B cell (primary cell): ENCODE data around the gene LRIT2. TPM values are rescaled to one million over a fixed set of nuclear protein-coding genes. Genes with fewer than 3 reads are reported as not detected.

Experiments
- ATAC-seq: fragments of 200-7000 bp; cut with Tn5 transposase; one replicate; pipeline ENCODE4 v1.10.0; 2021; ENCODE audit warnings: low read depth, mild to moderate bottlenecking, moderate number of reproducible peaks, moderate library complexity
- CTCF ChIA-PET: fragments of 350-600 bp; sonication (Branson Sonifier 250); formaldehyde crosslinking; loops from one replicate; lab custom pipeline; 2021; ENCODE audit warnings: antibody characterized with exemption, inconsistent platforms; lab: Charles Lee
- POLR2A ChIA-PET: fragments of 350-600 bp; sonication (Branson Sonifier 250); formaldehyde crosslinking; loops from one replicate; lab custom pipeline; 2021; ENCODE audit warnings: antibody characterized with exemption; lab: Charles Lee
- DNase-seq: peaks from one replicate; pipeline ENCODE4 v3.0.0; 2013
- H2AFZ ChIP-seq: 2 replicates; pipeline ENCODE4 v1.6.1; 2012; ENCODE audit warnings: mild to moderate bottlenecking, low read depth, low read length; ENCODE audit not compliant: insufficient read depth, poor library complexity, severe bottlenecking
- H3K27ac ChIP-seq, 2 donors: 1 replicate in 1 of 2; 2 replicates in 1 of 2; pipeline ENCODE4 v1.5.1; 2012 to 2013; ENCODE audit warnings: low read length in 2 of 2, mild to moderate bottlenecking in 2 of 2, moderate library complexity in 1 of 2
- H3K27me3 ChIP-seq, 4 experiments: fragments of 200-600 bp in 1 of 4; sonication (generic) in 1 of 4; replicated peaks in 1 of 4; 1 replicate in 2 of 4; 2 replicates in 2 of 4; pipeline versions ENCODE4 v1.6.1 to v1.7.0; 2013 to 2016; ENCODE audit warnings: low read length in 3 of 4, mild to moderate bottlenecking in 2 of 4, mixed read lengths in 1 of 4, moderate library complexity in 1 of 4; ENCODE audit not compliant: insufficient read depth in 4 of 4, control insufficient read depth in 3 of 4; ENCODE audit errors: control extremely low read depth in 1 of 4
- H3K36me3 ChIP-seq, 2 experiments: replicated peaks in 1 of 2; 1 replicate in 1 of 2; 2 replicates in 1 of 2; pipeline versions ENCODE4 v1.6.1 to v1.7.1; 2013; ENCODE audit warnings: low read length in 1 of 2; ENCODE audit not compliant: insufficient read depth in 2 of 2, control insufficient read depth in 1 of 2; ENCODE audit errors: control extremely low read depth in 1 of 2, extremely low read depth in 1 of 2
- H3K4me1 ChIP-seq, 2 donors: fragments of 200-600 bp in 1 of 2; sonication (generic) in 1 of 2; 1 replicate in 1 of 2; 2 replicates in 1 of 2; pipeline versions ENCODE4 v1.5.1 to v1.6.1; 2013 to 2017; ENCODE audit warnings: low read length in 2 of 2; ENCODE audit not compliant: control insufficient read depth in 2 of 2, insufficient read depth in 2 of 2
- H3K4me2 ChIP-seq: replicated peaks from 2 replicates; pipeline ENCODE3; 2012; ENCODE audit warnings: mild to moderate bottlenecking, low read depth, low read length; ENCODE audit not compliant: poor library complexity, severe bottlenecking
- H3K4me3 ChIP-seq, 5 experiments: fragments of 200-600 bp in 1 of 5; sonication (generic) in 1 of 5; 1 replicate in 3 of 5; 2 replicates in 2 of 5; pipeline versions ENCODE4 v1.5.1 to v1.7.0; 2011 to 2016; ENCODE audit warnings: low read length in 4 of 5, mild to moderate bottlenecking in 4 of 5, low read depth in 2 of 5, control low read depth in 1 of 5, moderate library complexity in 1 of 5; ENCODE audit not compliant: insufficient read depth in 1 of 5; ENCODE audit errors: control extremely low read depth in 1 of 5, extremely low read depth in 1 of 5
- H3K79me2 ChIP-seq: fragments of 200-600 bp; sonication (generic); one replicate; pipeline ENCODE4 v1.6.0; 2016; ENCODE audit warnings: low read length; ENCODE audit not compliant: control insufficient read depth, insufficient read depth
- H3K9ac ChIP-seq: fragments of 200-600 bp; sonication (generic); 2 replicates; pipeline ENCODE4 v1.6.1; 2017; ENCODE audit warnings: mild to moderate bottlenecking, low read length, moderate library complexity
- H3K9me3 ChIP-seq, 3 donors: one replicate each; pipeline versions ENCODE4 v1.6.1 to v1.7.1; 2013; ENCODE audit warnings: low read length in 2 of 3; ENCODE audit not compliant: control insufficient read depth in 2 of 3, insufficient read depth in 1 of 3; ENCODE audit errors: control extremely low read depth in 1 of 3
- H4K20me1 ChIP-seq: 2 replicates; pipeline ENCODE4 v1.6.0; 2012; ENCODE audit warnings: mild to moderate bottlenecking, low read length; ENCODE audit not compliant: insufficient read depth, control insufficient read depth, poor library complexity, severe bottlenecking
- H3K27ac Mint-ChIP-seq: one replicate; pipeline ENCODE4 v1.8.0; 2021; ENCODE audit warnings: mixed read lengths
- H3K27me3 Mint-ChIP-seq: one replicate; pipeline ENCODE4 v1.8.0; 2021; ENCODE audit warnings: mixed read lengths
- H3K4me1 Mint-ChIP-seq: one replicate; pipeline ENCODE4 v1.8.0; 2021; ENCODE audit warnings: mixed read lengths
- H3K4me3 Mint-ChIP-seq: one replicate; pipeline ENCODE4 v1.8.0; 2021; ENCODE audit warnings: mixed read lengths
- H3K9me3 Mint-ChIP-seq: one replicate; pipeline ENCODE4 v1.8.0; 2022; ENCODE audit warnings: mixed read lengths; ENCODE audit not compliant: insufficient read depth
- CTCF ChIP-seq: fragments of 200-600 bp; IDR thresholded peaks from one replicate; pipeline ENCODE4 v1.8.0; 2022; ENCODE audit warnings: antibody characterized with exemption, mild to moderate bottlenecking
- EZH2 ChIP-seq: IDR thresholded peaks from 2 replicates; pipeline ENCODE4 v1.6.1; 2012; ENCODE audit warnings: borderline replicate concordance, low read depth, mild to moderate bottlenecking, moderate library complexity, low read length; ENCODE audit not compliant: insufficient read depth, poor library complexity, severe bottlenecking
- WGBS: methylation state at CpG from one replicate; pipeline ENCODE4 v1.1.5; 2013; ENCODE audit warnings: missing lambda C conversion rate; ENCODE audit not compliant: insufficient coverage; 5-methylcytosine and 5-hydroxymethylcytosine counted together
- intact Hi-C: fragments of 100-400 bp; cut with micrococcal nuclease; formaldehyde crosslinking; loops from one replicate; pipeline ENCODE4 v1.10.0; 2022
- polyA plus RNA-seq: library from polyadenylated mRNA; depleted of rRNA; stranded (reverse); fragments of >200 nt; gene quantifications from 2 replicates; pipeline ENCODE4 v1.2.3, GENCODE V29; 2012
- total RNA-seq, 2 donors: library from RNA; stranded (reverse); fragments of 120-200 nt in 1 of 2; gene quantifications; 1 replicate in 1 of 2; 2 replicates in 1 of 2; pipeline versions ENCODE4 v1.2.3 to v1.2.4, GENCODE V29; 2013 to 2022

Gene LRIT2
- total and polyA plus RNA-seq, 2 donors (not counting 1 experiment from before 2014, with no cell fraction given), result not detected

- TF ChIP-seq EZH2 (no peak), CTCF (no peak)
- Histone ChIP-seq H3K36me3 (no peaks in the 10 kb centered on the region), H3K9me3 (no peaks in the 10 kb centered on the region), H3K4me3 (no peak overlapping the region), H2AFZ (no peak overlapping the region), H3K27me3 (peaks cover 0 to 16% (median under 1%) of the 10 kb centered on the region in 4 experiments), H3K4me2 (no peak overlapping the region), H3K4me1 (no peaks in the 10 kb centered on the region), H3K27ac (no peak overlapping the region), H4K20me1 (no peaks in the 10 kb centered on the region), H3K9ac (no peak overlapping the region), H3K79me2 (no peaks in the 10 kb centered on the region)
- peaks cover 30% of the 10 kb centered on the region for H3K27me3 Mint-ChIP-seq
- ATAC-seq (no peak), DNase-seq (no peak)
- H3K9me3 Mint-ChIP-seq, result no peaks in the 10 kb centered on the region
- no peak overlapping the region for H3K4me3 Mint-ChIP-seq
- no peaks in the 10 kb centered on the region for H3K4me1 Mint-ChIP-seq
- intact Hi-C loops, result loop anchor here (1.0 kb wide), 1 partner anchor 109 kb away; no protein-coding TSS in a partner anchor
- ChIA-PET POLR2A (no interaction called here), CTCF (interaction anchor here (0.9 kb wide), 1 partner anchor 280 kb away, joined by 3 read pairs; no protein-coding TSS in a partner anchor)
- H3K27ac Mint-ChIP-seq, result no peak overlapping the region
- WGBS, result 81% methylated on average over 14 of the region's 15 CpGs
Measured at GRCh38 chr10:84257343-84258020, 32.1 kb upstream of the LRIT2 start.
